Ramos (cell line): ENCODE data around the gene TMC4.

Source experiments
- in situ Hi-C: fragments of 300-500 bp; cut with MboI; formaldehyde crosslinking; loops from one replicate; pipeline ENCODE4 v1.14.3; 2022; ENCODE audit warnings: low sequenced_read_pairs; ENCODE audit not compliant: unreplicated experiment

Gene TMC4

GRCh38 chr19:54138489-54139256, 34.3 kb downstream of the TMC4 start:
- in situ Hi-C loops, result no loop called here

GRCh38 chr19:54137699-54138488, 35.1 kb downstream of the TMC4 start, which contains the start of gene CNOT3:
Gene CNOT3 (plus strand): TSS chr19:54137762. CDS start chr19:54142979, 5,217 bp downstream.
- in situ Hi-C loops, result no loop called here

DNA sequence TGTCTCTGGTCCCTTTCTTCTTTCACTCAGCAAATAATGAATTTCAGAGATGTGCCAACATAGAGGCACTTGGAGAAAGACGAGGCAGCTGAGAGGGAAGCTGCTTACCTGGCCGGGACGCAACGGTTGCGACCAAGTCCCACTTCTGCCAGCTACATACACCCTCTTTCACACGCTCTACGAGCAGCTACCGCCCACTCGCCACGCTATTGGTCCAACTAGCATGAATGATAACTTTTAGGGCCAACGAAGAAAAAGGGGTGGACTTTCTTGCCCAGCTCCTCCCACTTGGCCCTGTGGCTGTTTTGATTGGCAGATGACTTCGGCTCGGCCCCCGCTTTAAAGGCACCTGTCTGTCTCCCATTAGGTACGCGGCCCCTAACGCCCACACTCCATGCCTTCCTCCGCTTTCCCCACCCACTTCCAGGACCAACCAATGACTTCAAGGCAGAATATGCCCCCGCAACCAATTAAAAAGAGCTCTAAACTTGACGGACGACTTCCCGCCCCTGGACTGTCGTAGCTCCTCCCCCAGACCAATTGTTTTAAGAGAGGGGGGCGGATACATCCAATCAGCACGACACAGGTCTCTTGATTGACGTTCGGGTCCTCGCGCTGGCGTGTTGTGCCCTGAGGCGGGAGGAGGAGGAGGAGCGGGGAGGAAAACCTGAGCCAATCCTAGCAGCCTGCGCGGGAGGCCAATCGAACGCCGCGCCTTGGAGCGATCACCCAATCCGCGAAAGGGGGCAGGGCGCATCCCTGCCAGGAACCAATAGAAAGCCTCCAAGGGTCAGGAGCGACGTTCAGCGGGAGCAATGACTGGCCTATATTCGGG, 35.9 kb downstream of the TMC4 start:
- in situ Hi-C loops, result no loop called here

GRCh38 chr19:54136086-54136863, 36.7 kb downstream of the TMC4 start:
- in situ Hi-C loops, result no loop called here

DNA sequence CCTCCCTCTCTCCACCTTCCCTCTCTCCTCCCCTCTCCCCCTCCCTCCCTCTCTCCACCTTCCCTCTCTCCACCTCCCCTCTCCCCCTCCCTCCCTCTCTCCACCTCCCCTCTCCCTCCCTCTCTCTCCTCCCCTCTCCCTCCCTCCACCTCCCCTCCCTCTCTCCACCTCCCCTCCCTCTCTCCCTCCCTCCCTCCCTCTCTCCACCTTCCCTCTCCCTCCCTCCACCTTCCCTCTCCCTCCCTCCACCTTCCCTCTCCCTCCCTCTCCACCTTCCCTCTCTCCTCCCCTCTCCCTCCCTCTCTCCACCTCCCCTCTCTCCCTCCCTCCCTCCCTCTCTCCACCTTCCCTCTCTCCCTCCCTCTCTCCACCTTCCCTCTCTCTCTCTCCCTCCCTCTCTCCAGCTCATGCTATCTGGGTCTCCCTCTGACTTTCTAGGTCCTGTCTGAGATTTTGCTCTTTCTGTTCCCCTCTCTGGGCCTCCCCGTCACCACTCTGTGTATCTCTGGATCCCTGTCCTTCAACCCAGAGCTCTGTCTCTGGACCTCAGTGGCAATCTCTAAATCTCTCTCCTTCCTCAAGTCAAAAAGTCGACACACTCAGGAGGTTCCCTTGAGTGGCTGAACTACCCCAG, 38.9 kb downstream of the TMC4 start:
- in situ Hi-C loops, result no loop called here

DNA sequence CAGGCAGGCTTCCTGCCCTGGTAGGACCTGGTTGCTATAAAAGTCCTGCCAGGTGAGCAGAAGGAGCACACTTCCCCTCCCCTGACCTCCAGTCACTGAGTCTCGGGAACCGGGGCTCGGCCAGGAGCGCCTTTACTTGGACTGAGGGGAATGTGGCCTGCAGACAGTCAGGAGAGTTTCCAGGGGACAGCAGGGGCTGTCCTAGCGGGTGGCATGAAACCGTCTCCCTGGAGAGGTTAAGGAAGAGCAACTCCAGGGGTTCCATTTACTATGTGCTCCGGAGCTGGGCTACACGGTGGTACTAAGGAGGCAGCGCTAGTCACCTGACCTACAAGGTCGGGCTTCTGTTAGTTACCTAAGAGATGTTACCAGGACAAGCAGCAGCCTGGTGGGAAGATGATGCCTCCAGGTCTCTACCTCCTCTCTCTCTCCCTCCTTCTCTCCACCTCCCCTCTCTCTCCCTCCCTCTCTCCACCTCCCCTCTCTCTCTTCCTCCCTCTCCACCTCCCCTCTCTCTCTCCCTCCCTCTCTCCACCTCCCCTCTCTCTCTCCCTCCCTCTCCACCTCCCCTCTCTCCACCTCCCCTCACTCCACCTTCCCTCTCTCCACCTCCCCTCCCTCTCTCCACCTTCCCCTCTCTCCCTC, 39.5 kb downstream of the TMC4 start:
- in situ Hi-C loops, result no loop called here

GRCh38 chr19:54129617-54129996, 43.4 kb downstream of the TMC4 start:
- in situ Hi-C loops, result no loop called here

DNA sequence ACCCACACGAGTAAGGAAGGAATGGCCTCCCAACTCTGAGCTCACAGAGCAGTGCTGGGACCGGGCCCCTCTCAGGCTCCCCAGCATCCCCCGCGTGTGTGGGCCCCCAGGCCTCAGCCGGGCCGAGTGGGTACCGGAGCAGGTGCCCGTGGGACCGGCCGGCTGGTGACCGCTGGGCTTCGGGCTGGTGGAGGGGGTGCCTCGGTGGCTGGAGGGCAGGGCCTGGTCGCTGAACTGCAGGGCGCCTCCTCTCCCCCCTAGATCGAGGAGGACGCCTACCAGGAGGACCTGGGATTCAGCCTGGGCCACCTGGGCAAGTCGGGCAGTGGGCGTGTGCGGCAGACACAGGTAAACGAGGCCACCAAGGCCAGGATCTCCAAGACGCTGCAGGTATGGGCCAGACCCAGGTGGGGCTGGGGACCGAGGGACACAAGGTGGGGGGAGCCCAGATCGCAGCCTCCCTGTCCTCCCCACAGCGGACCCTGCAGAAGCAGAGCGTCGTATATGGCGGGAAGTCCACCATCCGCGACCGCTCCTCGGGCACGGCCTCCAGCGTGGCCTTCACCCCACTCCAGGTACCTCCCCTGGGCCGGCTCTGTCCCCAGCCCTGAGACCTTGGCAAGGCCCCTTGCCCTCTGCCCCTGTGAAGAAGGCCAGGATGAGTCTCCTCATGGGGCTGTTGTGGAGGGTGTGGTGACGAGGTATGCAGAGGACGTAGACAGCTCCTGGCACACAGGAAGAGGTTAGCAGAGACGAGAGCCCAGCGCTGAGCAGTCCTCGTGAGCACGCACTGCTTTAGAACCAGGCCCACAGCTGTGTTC, 44.0 kb downstream of the TMC4 start:
- in situ Hi-C loops, result no loop called here

DNA sequence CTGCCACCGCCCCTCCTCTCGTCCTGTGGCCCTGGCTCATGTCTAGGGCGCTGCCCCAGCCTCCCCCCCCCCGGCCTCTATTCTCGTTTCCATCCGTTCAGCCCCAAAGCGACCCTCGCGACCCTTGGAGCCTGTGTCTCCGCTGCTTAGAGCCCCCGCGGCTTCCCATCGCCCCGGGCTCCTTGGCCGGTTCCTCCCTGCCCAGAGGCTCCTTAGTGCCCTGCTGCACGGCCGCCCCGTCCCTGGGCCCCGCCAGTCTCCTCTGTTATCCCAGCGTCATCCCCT, 44.6 kb downstream of the TMC4 start:
- in situ Hi-C loops, result no loop called here

GRCh38 chr19:54127688-54128440, 45.1 kb downstream of the TMC4 start:
- in situ Hi-C loops, result no loop called here

DNA sequence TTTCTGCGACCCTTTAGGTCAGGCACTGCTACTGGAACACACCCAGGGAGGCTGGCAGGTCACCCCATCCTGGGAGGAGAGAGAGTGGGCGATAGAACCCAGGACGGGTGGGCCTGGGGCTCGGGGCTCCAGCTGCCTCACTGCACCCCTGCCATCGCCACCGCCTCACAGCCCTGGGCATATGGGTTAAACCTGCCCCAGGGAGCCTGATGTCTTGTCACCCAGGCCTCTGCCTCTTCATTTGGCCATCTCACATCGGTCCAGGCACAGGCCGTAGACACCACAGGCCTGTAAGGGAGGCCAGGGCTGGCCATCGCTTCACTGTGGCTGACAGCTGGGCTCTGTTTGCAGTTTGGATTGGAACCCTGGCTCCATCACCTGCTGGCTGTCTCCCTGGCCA, 47.2 kb downstream of the TMC4 start:
- in situ Hi-C loops, result no loop called here

DNA sequence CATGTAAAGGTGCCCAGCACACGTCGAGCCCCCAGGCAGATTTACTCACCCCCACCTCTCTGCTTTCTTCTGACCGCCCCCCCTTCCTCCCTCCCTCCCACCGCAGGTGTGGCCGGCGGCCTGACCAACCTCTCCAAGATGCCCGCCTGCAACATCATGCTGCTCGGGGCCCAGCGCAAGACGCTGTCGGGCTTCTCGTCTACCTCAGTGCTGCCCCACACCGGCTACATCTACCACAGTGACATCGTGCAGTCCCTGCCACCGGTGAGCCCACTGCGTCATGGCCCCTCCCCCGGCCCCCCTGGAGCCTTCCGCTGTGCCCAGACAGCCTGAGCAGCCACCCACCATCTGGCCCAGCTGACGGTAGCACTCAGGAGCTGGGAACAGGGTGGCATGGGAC, 48.6 kb downstream of the TMC4 start:
- in situ Hi-C loops, result no loop called here

GRCh38 chr19:54123682-54124081, 49.3 kb downstream of the TMC4 start:
- in situ Hi-C loops, result no loop called here

DNA sequence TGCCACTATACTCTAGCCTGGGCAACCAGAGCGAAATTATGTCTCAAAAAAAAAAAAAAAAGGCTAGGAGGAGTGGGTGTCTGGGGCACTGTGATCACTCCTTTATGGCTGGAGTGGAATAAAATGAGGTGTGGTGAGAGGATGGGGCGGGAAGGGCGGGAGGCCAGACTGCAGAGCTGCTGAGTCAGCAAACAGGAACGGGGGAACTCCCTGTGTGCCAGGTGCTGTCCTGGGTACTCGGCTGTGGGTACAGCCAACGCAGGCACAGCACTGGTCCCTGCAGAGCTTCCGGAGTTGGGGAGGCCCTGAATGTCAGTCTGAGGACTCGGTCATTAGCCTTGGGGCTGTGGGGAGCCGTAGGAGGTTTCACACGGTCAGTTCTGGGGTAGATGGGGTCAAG, 51.7 kb downstream of the TMC4 start:
- in situ Hi-C loops, result no loop called here

GRCh38 chr19:54115109-54116063, 57.6 kb downstream of the TMC4 start, which contains the start of the genes PRPF31 and TFPT:
Gene PRPF31 (plus strand): TSS chr19:54115754. CDS start chr19:54118279, 2,525 bp downstream.
Gene TFPT (minus strand): TSS chr19:54115657. CDS start chr19:54115269, 388 bp downstream.
- in situ Hi-C loops, result no loop called here

DNA sequence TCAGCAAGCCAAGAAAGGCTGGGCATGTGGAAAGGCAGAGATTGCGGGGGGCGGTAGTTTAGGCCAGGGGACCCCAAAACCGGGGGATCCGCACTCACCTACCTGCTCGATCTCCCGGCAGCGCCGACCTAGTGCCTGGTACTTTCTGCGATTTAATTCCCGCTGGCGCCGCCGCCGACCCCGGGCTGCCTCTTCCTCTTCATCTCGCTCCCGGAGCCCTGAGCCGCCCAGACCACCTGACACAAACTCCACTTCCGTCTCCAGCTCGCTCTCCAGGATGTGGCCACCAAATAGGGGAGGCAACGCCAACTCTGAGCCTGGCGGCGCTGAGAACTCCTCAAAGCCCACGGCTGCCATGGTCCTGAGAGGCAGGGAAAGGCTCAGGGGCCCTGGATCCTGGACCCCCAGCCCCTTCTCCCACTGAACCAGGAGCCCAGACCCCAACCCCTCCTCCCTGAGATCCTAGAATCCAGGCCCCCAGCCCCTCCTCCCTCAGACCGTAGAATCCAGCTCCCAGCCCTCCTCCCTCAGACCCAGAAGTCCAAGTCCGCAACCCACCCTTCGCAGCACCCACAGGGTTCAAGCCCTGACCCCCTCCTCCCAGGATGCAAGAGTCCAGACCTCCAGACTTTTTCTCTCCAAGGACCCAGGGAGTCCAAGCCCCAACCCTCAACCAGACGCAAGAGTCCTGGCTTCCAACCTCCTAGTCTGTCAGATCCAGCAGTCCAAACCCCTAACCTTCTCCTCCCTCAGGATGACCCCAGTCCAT, 58.4 kb downstream of the TMC4 start:
- in situ Hi-C loops, result no loop called here
